ENCODE measurements around the gene FXYD1. TPM values are rescaled to one million over a fixed set of nuclear protein-coding genes. Genes with fewer than 3 reads are reported as not detected.
"Not testable (repeated sequence)": the region's sequence is repeated elsewhere in the genome, so short reads cannot be mapped to it uniquely, and the experiment has no call there.

FXYD1 gene
- total RNA-seq, 5 donors from 2014 or later (not counting 1 experiment from before 2014, with no cell fraction given), result 0.70 to 7.7 (median 4.8) TPM

GRCh38 chr19:35151273-35152065, 12.8 kb downstream of the FXYD1 start:
- CTCF ChIA-PET, result interaction anchor here in 1 of 2 donors (0.9 kb wide), 1 partner anchor 10 kb away, joined by 3 read pairs; no protein-coding TSS in a partner anchor
- DNase-seq, result no peak
- WGBS (ENCODE audit: insufficient coverage), result 95% methylated on average over 11 of the region's 20 CpGs

GRCh38 chr19:35153129-35153522, 14.5 kb downstream of the FXYD1 start:
- Mint-ChIP-seq H3K4me3 (peak overlapping the region; percentile 99), H3K36me3 (peaks cover 20% of the 10 kb centered on the region), H3K27ac (peak overlapping the region; percentile 81 to 86), H3K4me1 (peaks cover 32 to 54% (median 45%) of the 10 kb centered on the region in 3 donors)
- peak overlapping the region; percentile 92 for H3K27ac ChIP-seq (ENCODE audit: low read length)
- H3K27me3 ChIP-seq (replicated peaks in 1 of 2; ENCODE audit: control insufficient read depth in 2 of 2, extremely low read depth in 1 of 2, insufficient read depth in 2 of 2, low read length in 1 of 2); H3K9me3 ChIP-seq; ATAC-seq (replicated peaks in 1 of 4); POLR2A ChIA-PET; H3K27me3 Mint-ChIP-seq; H3K9me3 Mint-ChIP-seq; DNase-seq; H3K4me3 ChIP-seq (ENCODE audit: control insufficient read depth in 1 of 2, extremely low read depth in 1 of 2, low read length in 1 of 2): not testable (repeated sequence)
- WGBS (ENCODE audit: insufficient coverage), result 98% methylated on average over 9 of the region's 10 CpGs
- H3K36me3 ChIP-seq (ENCODE audit: control insufficient read depth in 2 of 2, extremely low read depth in 1 of 2, insufficient read depth in 1 of 2, low read length in 1 of 2), result peaks cover 0 to 19% of the 10 kb centered on the region in 2 donors
- peaks cover 10 to 44% of the 10 kb centered on the region in 2 experiments for H3K4me1 ChIP-seq (ENCODE audit: control insufficient read depth in 1 of 2, extremely low read depth in 1 of 2, insufficient read depth in 2 of 2, low read length in 2 of 2)
- CTCF ChIA-PET, result interaction anchor here (1.0 to 1.7 kb wide), 4 partner anchors 12 to 70 kb away, joined by 3 to 12 read pairs (median 4); no protein-coding TSS in a partner anchor

More at GRCh38 chr19:35151273-35152065, 12.8 kb downstream of the FXYD1 start:
- no peaks in the 10 kb centered on the region for H3K27me3 Mint-ChIP-seq
- Histone ChIP-seq H3K27me3 (replicated peaks in 1 of 2; ENCODE audit: control insufficient read depth in 2 of 2, extremely low read depth in 1 of 2, insufficient read depth in 2 of 2, low read length in 1 of 2) (no peaks in the 10 kb centered on the region), H3K27ac (ENCODE audit: low read length) (no peak overlapping the region), H3K36me3 (ENCODE audit: control insufficient read depth in 2 of 2, extremely low read depth in 1 of 2, insufficient read depth in 1 of 2, low read length in 1 of 2) (peaks cover 0 to 2% of the 10 kb centered on the region in 2 donors), H3K4me3 (ENCODE audit: control insufficient read depth in 1 of 2, extremely low read depth in 1 of 2, low read length in 1 of 2) (no peak overlapping the region), H3K4me1 (ENCODE audit: control insufficient read depth in 1 of 2, extremely low read depth in 1 of 2, insufficient read depth in 2 of 2, low read length in 2 of 2) (peaks cover 10 to 28% of the 10 kb centered on the region in 2 experiments), H3K9me3 (no peaks in the 10 kb centered on the region)
- ATAC-seq (replicated peaks in 1 of 4), result no peak
- peak overlapping the region in 1 of 3 donors; percentile 41 for H3K4me3 Mint-ChIP-seq
- H3K36me3 Mint-ChIP-seq, result peaks cover 8% of the 10 kb centered on the region
- peaks cover 15 to 42% (median 29%) of the 10 kb centered on the region in 3 donors for H3K4me1 Mint-ChIP-seq
- POLR2A ChIA-PET, result no interaction called here
- no peaks in the 10 kb centered on the region for H3K9me3 Mint-ChIP-seq
- H3K27ac Mint-ChIP-seq, result peak overlapping the region in 1 of 2 donors; percentile 19

GRCh38 chr19:35153701-35154524, 15.3 kb downstream of the FXYD1 start:
- Histone ChIP-seq H3K4me1 (ENCODE audit: control insufficient read depth in 1 of 2, extremely low read depth in 1 of 2, insufficient read depth in 2 of 2, low read length in 2 of 2) (peaks cover 10 to 46% of the 10 kb centered on the region in 2 experiments), H3K4me3 (ENCODE audit: control insufficient read depth in 1 of 2, extremely low read depth in 1 of 2, low read length in 1 of 2) (peak overlapping the region; percentile 94 to 99), H3K27me3 (replicated peaks in 1 of 2; ENCODE audit: control insufficient read depth in 2 of 2, extremely low read depth in 1 of 2, insufficient read depth in 2 of 2, low read length in 1 of 2) (no peaks in the 10 kb centered on the region), H3K27ac (ENCODE audit: low read length) (peak overlapping the region; percentile 92), H3K36me3 (ENCODE audit: control insufficient read depth in 2 of 2, extremely low read depth in 1 of 2, insufficient read depth in 1 of 2, low read length in 1 of 2) (peaks cover 0 to 25% of the 10 kb centered on the region in 2 donors), H3K9me3 (no peaks in the 10 kb centered on the region)
- POLR2A ChIA-PET, result interaction anchor here (0.6 to 1.0 kb wide), 4 partner anchors 13 to 193 kb away, joined by 3 to 7 read pairs (median 3); no protein-coding TSS in a partner anchor
- Mint-ChIP-seq H3K27ac (peak overlapping the region; percentile 98 to 99), H3K4me1 (peaks cover 40 to 61% (median 53%) of the 10 kb centered on the region in 3 donors), H3K4me3 (peak overlapping the region; percentile 99), H3K9me3 (no peaks in the 10 kb centered on the region), H3K27me3 (no peaks in the 10 kb centered on the region), H3K36me3 (peaks cover 28% of the 10 kb centered on the region)
- CTCF ChIA-PET, result interaction anchor here (0.6 to 1.7 kb wide), 14 partner anchors 8 to 494 kb away, joined by 3 to 12 read pairs (median 4); partner anchors contain the start of genes FXYD7 (in 1 of the 2) and LGI4 (in 1 of the 2)
- peak; percentile 67 to 76 (median 70) for ATAC-seq (replicated peaks in 1 of 4)
- WGBS (ENCODE audit: insufficient coverage), result under 1% methylated on average over 25 of the region's 36 CpGs
- DNase-seq, result peak; percentile 44 to 83 (median 72)

- H3K4me3 ChIP-seq (ENCODE audit: control insufficient read depth in 1 of 2, extremely low read depth in 1 of 2, low read length in 1 of 2), result peak within 1 kb of the TSS; percentile 94 to 99
- H3K4me1 Mint-ChIP-seq, result peaks cover 46 to 67% (median 60%) of the 10 kb centered on the region in 3 donors
- peak within 1 kb of the TSS; percentile 98 to 99 for H3K27ac Mint-ChIP-seq
- peak within 1 kb of the TSS; percentile 92 for H3K27ac ChIP-seq (ENCODE audit: low read length)
- WGBS (ENCODE audit: insufficient coverage), result 1% methylated on average over 32 of the region's 49 CpGs
- peaks cover 0 to 34% of the 10 kb centered on the region in 2 donors for H3K36me3 ChIP-seq (ENCODE audit: control insufficient read depth in 2 of 2, extremely low read depth in 1 of 2, insufficient read depth in 1 of 2, low read length in 1 of 2)
- DNase-seq, result peak; percentile 26 to 80 (median 60)
- H3K9me3 Mint-ChIP-seq, result no peaks in the 10 kb centered on the region
- H3K4me3 Mint-ChIP-seq, result peak within 1 kb of the TSS; percentile 99
- peaks cover 10 to 46% of the 10 kb centered on the region in 2 experiments for H3K4me1 ChIP-seq (ENCODE audit: control insufficient read depth in 1 of 2, extremely low read depth in 1 of 2, insufficient read depth in 2 of 2, low read length in 2 of 2)
- CTCF ChIA-PET, result interaction anchor here (0.6 to 1.7 kb wide), 11 partner anchors 11 to 493 kb away, joined by 3 to 12 read pairs (median 4); partner anchors contain the start of genes FXYD7 (in 1 of the 2) and LGI4 (in 1 of the 2)
- H3K36me3 Mint-ChIP-seq, result peaks cover 35% of the 10 kb centered on the region
- H3K27me3 ChIP-seq (replicated peaks in 1 of 2; ENCODE audit: control insufficient read depth in 2 of 2, extremely low read depth in 1 of 2, insufficient read depth in 2 of 2, low read length in 1 of 2), result no peaks in the 10 kb centered on the region
- POLR2A ChIA-PET, result interaction anchor here (0.6 to 1.0 kb wide), 3 partner anchors 12 to 168 kb away, joined by 3 to 7 read pairs (median 3); no protein-coding TSS in a partner anchor
- H3K27me3 Mint-ChIP-seq, result no peaks in the 10 kb centered on the region
- no peaks in the 10 kb centered on the region for H3K9me3 ChIP-seq
- peak; percentile 76 to 81 (median 78) for ATAC-seq (replicated peaks in 1 of 4)
Measured at GRCh38 chr19:35154525-35155406, 16.1 kb downstream of the FXYD1 start, which contains the start of gene FXYD5. Gene FXYD5 (plus strand): TSS chr19:35154735. CDS start chr19:35155551, 816 bp downstream.

GRCh38 chr19:35155441-35155840, 16.8 kb downstream of the FXYD1 start:
- Histone ChIP-seq H3K4me1 (ENCODE audit: control insufficient read depth in 1 of 2, extremely low read depth in 1 of 2, insufficient read depth in 2 of 2, low read length in 2 of 2) (peaks cover 10 to 46% of the 10 kb centered on the region in 2 experiments), H3K27ac (ENCODE audit: low read length) (peak overlapping the region; percentile 92), H3K4me3 (ENCODE audit: control insufficient read depth in 1 of 2, extremely low read depth in 1 of 2, low read length in 1 of 2) (peak overlapping the region; percentile 94 to 99), H3K9me3 (no peaks in the 10 kb centered on the region), H3K27me3 (replicated peaks in 1 of 2; ENCODE audit: control insufficient read depth in 2 of 2, extremely low read depth in 1 of 2, insufficient read depth in 2 of 2, low read length in 1 of 2) (no peaks in the 10 kb centered on the region), H3K36me3 (ENCODE audit: control insufficient read depth in 2 of 2, extremely low read depth in 1 of 2, insufficient read depth in 1 of 2, low read length in 1 of 2) (peaks cover 3 to 40% of the 10 kb centered on the region in 2 donors)
- no peaks in the 10 kb centered on the region for H3K27me3 Mint-ChIP-seq
- CTCF ChIA-PET, result interaction anchor here in 1 of 2 donors (1.6 kb wide), 1 partner anchor 87 kb away, joined by 3 read pairs; no protein-coding TSS in a partner anchor
- POLR2A ChIA-PET, result no interaction called here
- H3K4me3 Mint-ChIP-seq, result peak overlapping the region; percentile 99
- 0% methylated on average over 13 of the region's 17 CpGs for WGBS (ENCODE audit: insufficient coverage)
- H3K4me1 Mint-ChIP-seq, result peaks cover 46 to 67% (median 61%) of the 10 kb centered on the region in 3 donors
- DNase-seq (peak in 2 of 35 experiments; percentile 27 to 39), ATAC-seq (replicated peaks in 1 of 4) (peak in 2 of 4 experiments; percentile 11 to 18)
- H3K27ac Mint-ChIP-seq, result peak overlapping the region; percentile 98 to 99
- no peaks in the 10 kb centered on the region for H3K9me3 Mint-ChIP-seq
- H3K36me3 Mint-ChIP-seq, result peaks cover 39% of the 10 kb centered on the region

Measured in T-cell (primary cell).